Panc1 (cell line): ENCODE results near the gene INPP5K.

Experiments
- CTCF ChIP-seq: fragments of 450-650 bp; IDR thresholded peaks from 2 replicates; pipeline ENCODE4 v1.5.1; 2017; ENCODE audit warnings: mild to moderate bottlenecking
- POLR2AphosphoS5 ChIP-seq: IDR thresholded peaks from 2 replicates; pipeline ENCODE4 v1.6.1; 2012; ENCODE audit warnings: mild to moderate bottlenecking, low read depth, low read length, moderate library complexity
- TCF7L2 ChIP-seq: IDR thresholded peaks from 2 replicates; pipeline ENCODE4 v1.6.1; 2011; ENCODE audit warnings: mild to moderate bottlenecking, low read depth, low read length, inconsistent platforms

- TF ChIP-seq CTCF (no peak), TCF7L2 (no peak), POLR2AphosphoS5 (no peak)
Observed at GRCh38 chr17:1467898-1468492, 48.4 kb downstream of the INPP5K start.
